HepG2 (cell line): Measurements from ENCODE around the gene CREBRF. TPM values are rescaled to one million over a fixed set of nuclear protein-coding genes. Genes with fewer than 3 reads are reported as not detected.

Source experiments
- ADNP ChIP-seq: sonication (generic); formaldehyde crosslinking; IDR thresholded peaks from 2 replicates; pipeline ENCODE4 v1.4.0; 2020; ENCODE audit warnings: missing genetic modification reagents
- CBX5 ChIP-seq: sonication (generic); formaldehyde crosslinking; IDR thresholded peaks from 2 replicates; pipeline ENCODE4 v1.4.0; 2020; ENCODE audit warnings: missing genetic modification reagents, borderline replicate concordance
- CENPX ChIP-seq: sonication (generic); formaldehyde crosslinking; IDR thresholded peaks from 2 replicates; pipeline ENCODE4 v1.9.0; 2021; ENCODE audit warnings: mild to moderate bottlenecking, missing genetic modification reagents, moderate library complexity
- DZIP1 ChIP-seq: sonication (generic); formaldehyde crosslinking; IDR thresholded peaks from 2 replicates; pipeline ENCODE4 v1.5.0; 2020; ENCODE audit warnings: mild to moderate bottlenecking, missing genetic modification reagents
- EZH2 ChIP-seq: conservative IDR thresholded peaks from 2 replicates; pipeline ENCODE4 v1.6.1; 2012; ENCODE audit warnings: mild to moderate bottlenecking, low read depth, low read length, moderate library complexity
- HMG20B ChIP-seq: conservative IDR thresholded peaks from 2 replicates; pipeline ENCODE4 v1.6.1; 2016; ENCODE audit warnings: missing genetic modification reagents, missing compliant biosample characterization
- HNRNPUL1 ChIP-seq: fragments of 200-400 bp; formaldehyde crosslinking; IDR thresholded peaks from 2 replicates; pipeline ENCODE4 v1.6.1; 2017; ENCODE audit warnings: low read depth, mild to moderate bottlenecking, low read length, moderate library complexity
- KDM2A ChIP-seq: sonication (generic); formaldehyde crosslinking; IDR thresholded peaks from 2 replicates; pipeline ENCODE4 v1.4.0; 2020; ENCODE audit warnings: low read depth, missing genetic modification reagents, borderline replicate concordance
- NCOA2 ChIP-seq: sonication (generic); formaldehyde crosslinking; IDR thresholded peaks from 2 replicates; pipeline ENCODE4 v1.8.0; 2022; ENCODE audit warnings: inconsistent platforms
- NFRKB ChIP-seq: fragments of 450-650 bp; IDR thresholded peaks from 2 replicates; pipeline ENCODE4 v1.6.1; 2017
- RFX1 ChIP-seq: fragments of 450-650 bp; IDR thresholded peaks from 2 replicates; pipeline ENCODE4 v1.6.1; 2017
- SAP130 ChIP-seq: IDR thresholded peaks from 2 replicates; pipeline ENCODE4 v1.6.1; 2016; ENCODE audit warnings: low read depth
- TBL1XR1 ChIP-seq: fragments of 150-350 bp; IDR thresholded peaks from 2 replicates; pipeline ENCODE4 v1.6.1; 2014; ENCODE audit warnings: borderline replicate concordance, low read length; ENCODE audit not compliant: partially characterized antibody
- U2AF1 ChIP-seq: fragments of 200-400 bp; formaldehyde crosslinking; optimal IDR thresholded peaks from 2 replicates; pipeline ENCODE3; 2017; ENCODE audit warnings: mild to moderate bottlenecking, low read depth, low read length
- U2AF2 ChIP-seq: fragments of 200-400 bp; formaldehyde crosslinking; IDR thresholded peaks from 2 replicates; pipeline ENCODE4 v1.6.1; 2017; ENCODE audit warnings: low read depth, mild to moderate bottlenecking, low read length
- ZBTB46 ChIP-seq: sonication (generic); formaldehyde crosslinking; IDR thresholded peaks from 2 replicates; pipeline ENCODE4 v1.4.0; 2020; ENCODE audit warnings: mild to moderate bottlenecking, missing genetic modification reagents, borderline replicate concordance
- ZNF597 ChIP-seq: sonication (generic); formaldehyde crosslinking; IDR thresholded peaks from 2 replicates; pipeline ENCODE4 v1.5.0; 2020; ENCODE audit warnings: missing genetic modification reagents
- ZNF660 ChIP-seq: sonication (generic); formaldehyde crosslinking; IDR thresholded peaks from 2 replicates; pipeline ENCODE4 v1.5.1; 2020; ENCODE audit warnings: mild to moderate bottlenecking, low read depth, missing genetic modification reagents, borderline replicate concordance
- ZNF781 ChIP-seq: sonication (generic); formaldehyde crosslinking; IDR thresholded peaks from 2 replicates; pipeline ENCODE4 v1.5.1; 2020; ENCODE audit warnings: borderline replicate concordance, mild to moderate bottlenecking, missing genetic modification reagents; ENCODE audit errors: not compliant biosample characterization
- polyA plus RNA-seq, 8 experiments: library from polyadenylated mRNA; depleted of rRNA in 3 of 8; stranded (reverse) in 7 of 8; unstranded in 1 of 8; fragments of >200 nt; fragmentation: Illumina TruSeq in 4 of 8; extraction: Trizol in 4 of 8; gene quantifications; 2 replicates each; pipeline versions ENCODE4 v1.2.1 to v1.2.3, GENCODE V29; 2011 to 2016; ENCODE audit warnings: low read depth in 4 of 8, missing spikeins in 1 of 8, mixed read lengths in 1 of 8; ENCODE audit not compliant: insufficient read depth in 1 of 8
- total RNA-seq, 5 experiments: library from RNA; depleted of rRNA; stranded (reverse); fragments of >200 nt; fragmentation: Illumina TruSeq; extraction: Trizol; gene quantifications; 2 replicates each; pipeline ENCODE4 v1.2.3, GENCODE V29; 2016; ENCODE audit warnings: low read depth in 1 of 5
- TF ChIP-seq, protein P1 (sequence below): sonication (generic); formaldehyde crosslinking; IDR thresholded peaks from 2 replicates; pipeline ENCODE4 v1.8.1; 2023; ENCODE audit warnings: mild to moderate bottlenecking, missing genetic modification reagents, borderline replicate concordance

The CREBRF gene
- total and polyA plus RNA-seq, 2 of the 13 experiments (the other 11 are each of a cell fraction or from before 2014, with no cell fraction given): 4.5 to 10.2 TPM

DNA sequence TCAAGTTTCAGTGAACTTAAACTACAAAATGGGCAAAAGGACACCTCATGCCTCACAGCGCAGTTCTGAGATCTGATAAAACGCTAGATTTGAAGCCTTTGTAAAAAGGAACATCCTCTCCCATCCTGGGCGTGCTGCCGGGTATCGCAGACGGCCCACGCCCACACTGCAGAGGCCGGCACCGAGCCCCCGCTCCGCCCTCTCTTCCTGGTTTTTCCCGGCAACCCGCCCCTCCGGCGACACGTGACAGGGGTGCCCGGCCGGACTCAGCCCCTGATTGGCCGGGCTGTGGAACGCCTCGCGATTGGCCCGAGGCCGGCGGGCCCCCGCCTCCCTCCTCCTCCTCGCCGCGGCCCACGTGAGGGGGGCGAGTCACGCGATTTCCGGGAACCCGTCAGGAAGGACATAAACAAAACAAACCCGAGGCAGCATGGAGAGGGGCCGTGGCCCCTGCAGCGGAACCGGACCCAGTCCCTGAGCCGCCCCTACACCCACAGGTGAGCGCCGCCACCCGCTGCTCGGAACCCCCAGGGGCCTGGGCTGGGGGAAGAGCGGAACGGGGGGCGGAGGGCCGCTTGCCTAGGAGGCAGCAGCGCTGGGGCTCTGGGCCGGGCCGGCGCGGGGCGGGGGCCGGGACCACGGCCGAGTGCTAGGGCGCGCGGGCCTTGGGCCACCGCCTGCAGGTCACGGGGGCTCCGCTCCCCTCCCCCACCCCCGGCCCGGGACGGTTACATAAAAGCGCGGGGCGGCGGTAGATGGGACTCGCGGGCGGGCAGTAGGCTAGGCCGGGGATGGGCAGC, at the start of gene CREBRF (continued):
- TF ChIP-seq, protein P1, sequence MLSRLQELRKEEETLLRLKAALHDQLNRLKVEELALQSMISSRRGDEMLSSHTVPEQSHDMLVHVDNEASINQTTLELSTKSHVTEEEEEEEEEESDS (CRISPR knock-in tag): no peak
- TF ChIP-seq SAP130 (CRISPR knock-in tag): peak; percentile 99
- TF ChIP-seq NCOA2 (CRISPR knock-in tag): 0 out of 2 replicates have a peak, but pooled peaks have one; percentile 9
- no peak for TF ChIP-seq RFX1
- TF ChIP-seq U2AF1: peak; percentile 83
- TF ChIP-seq U2AF2: 0 out of 2 replicates have a peak, but pooled peaks have one; percentile 57
- no peak for TF ChIP-seq TBL1XR1
- no peak for TF ChIP-seq ZNF597 (CRISPR knock-in tag)
- TF ChIP-seq NFRKB: no peak
- no peak for TF ChIP-seq ZNF781
- no peak for TF ChIP-seq DZIP1
- no peak for TF ChIP-seq ZNF660 (CRISPR knock-in tag)
- TF ChIP-seq ZBTB46 (CRISPR knock-in tag): no peak
- no peak for TF ChIP-seq EZH2
- TF ChIP-seq HMG20B (CRISPR knock-in tag): no peak
- TF ChIP-seq CENPX (CRISPR knock-in tag): no peak
- TF ChIP-seq HNRNPUL1: 0 out of 2 replicates have a peak, but pooled peaks have one; percentile 37
- no peak for TF ChIP-seq CBX5 (CRISPR knock-in tag)
- TF ChIP-seq KDM2A (CRISPR knock-in tag): peak; percentile 73; the same call in 1 of the 2 replicates
- no peak for TF ChIP-seq ADNP (CRISPR knock-in tag)
